ENCODE data around the gene MYL7.

DNA sequence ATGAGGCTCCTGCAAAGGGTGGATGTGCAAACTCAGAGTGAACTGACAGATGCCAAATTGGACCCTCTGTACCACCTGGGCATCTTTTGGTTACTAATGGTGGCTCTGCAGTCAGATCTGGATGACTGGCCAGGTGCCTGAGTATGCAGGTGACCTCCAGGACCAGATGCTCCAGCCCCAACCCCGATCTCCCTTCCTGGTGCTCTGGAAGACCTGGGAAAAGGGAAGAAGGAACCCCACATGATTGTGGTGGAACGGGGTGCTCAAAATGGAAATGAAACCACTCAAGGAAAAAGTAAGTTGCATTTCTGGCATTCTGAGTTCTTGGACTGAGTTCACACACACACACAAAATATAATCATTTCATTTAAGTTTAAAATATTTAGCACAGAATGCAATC lies 46.8 kb downstream of the MYL7 start:
- TF ChIP-seq POLR2AphosphoS5 (IDR thresholded peaks at IDR 0.05), result no peak
- no peak for TF ChIP-seq CTCF (IDR thresholded peaks at IDR 0.05)
- TF ChIP-seq EP300 (IDR thresholded peaks at IDR 0.05; ENCODE audit: low read depth), result no peak
